Upper lobe of left lung (tissue), 4 donors: ENCODE data around the gene GTPBP1.

ENCODE experiments used
- EP300 ChIP-seq, 4 donors: sonication (generic); formaldehyde crosslinking; IDR thresholded peaks; one replicate each; pipeline ENCODE4 v1.5.1; 2017; ENCODE audit warnings: antibody characterized with exemption in 4 of 4, control low read depth in 2 of 4
- POLR2A ChIP-seq, 4 donors: fragments of 450-650 bp; IDR thresholded peaks; one replicate each; pipeline ENCODE4 v1.5.1; 2016 to 2017; ENCODE audit warnings: antibody characterized with exemption in 4 of 4, mild to moderate bottlenecking in 2 of 4
- POLR2AphosphoS5 ChIP-seq, 2 donors: sonication (generic); formaldehyde crosslinking; IDR thresholded peaks; one replicate each; pipeline ENCODE4 v1.5.1; 2017; ENCODE audit warnings: antibody characterized with exemption in 2 of 2
- TF ChIP-seq, protein P1 (sequence below), 6 experiments: fragments of 450-650 bp in 4 of 6; fragments of 200-600 bp in 2 of 6; sonication (generic) in 2 of 6; IDR thresholded peaks; one replicate each; pipeline ENCODE4 v1.5.1; 2016 to 2019; ENCODE audit warnings: antibody characterized with exemption in 6 of 6

GRCh38 chr22:38715852-38716251 is 10.1 kb downstream of the GTPBP1 start:
- TF ChIP-seq, protein P1, sequence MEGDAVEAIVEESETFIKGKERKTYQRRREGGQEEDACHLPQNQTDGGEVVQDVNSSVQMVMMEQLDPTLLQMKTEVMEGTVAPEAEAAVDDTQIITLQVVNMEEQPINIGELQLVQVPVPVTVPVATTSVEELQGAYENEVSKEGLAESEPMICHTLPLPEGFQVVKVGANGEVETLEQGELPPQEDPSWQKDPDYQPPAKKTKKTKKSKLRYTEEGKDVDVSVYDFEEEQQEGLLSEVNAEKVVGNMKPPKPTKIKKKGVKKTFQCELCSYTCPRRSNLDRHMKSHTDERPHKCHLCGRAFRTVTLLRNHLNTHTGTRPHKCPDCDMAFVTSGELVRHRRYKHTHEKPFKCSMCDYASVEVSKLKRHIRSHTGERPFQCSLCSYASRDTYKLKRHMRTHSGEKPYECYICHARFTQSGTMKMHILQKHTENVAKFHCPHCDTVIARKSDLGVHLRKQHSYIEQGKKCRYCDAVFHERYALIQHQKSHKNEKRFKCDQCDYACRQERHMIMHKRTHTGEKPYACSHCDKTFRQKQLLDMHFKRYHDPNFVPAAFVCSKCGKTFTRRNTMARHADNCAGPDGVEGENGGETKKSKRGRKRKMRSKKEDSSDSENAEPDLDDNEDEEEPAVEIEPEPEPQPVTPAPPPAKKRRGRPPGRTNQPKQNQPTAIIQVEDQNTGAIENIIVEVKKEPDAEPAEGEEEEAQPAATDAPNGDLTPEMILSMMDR (IDR thresholded peaks at IDR 0.05), result no peak
- no peak for TF ChIP-seq EP300 (IDR thresholded peaks at IDR 0.05)
- TF ChIP-seq POLR2AphosphoS5 (IDR thresholded peaks at IDR 0.05), result no peak
- no peak for TF ChIP-seq POLR2A (IDR thresholded peaks at IDR 0.05)
